Sigmoid colon (tissue), 7 donors: Measurements from ENCODE around the gene SPRR2E. TPM values are rescaled to one million over a fixed set of nuclear protein-coding genes. Genes with fewer than 3 reads are reported as not detected.
"Not testable (repeated sequence)": the region's sequence is repeated elsewhere in the genome, so short reads cannot be mapped to it uniquely, and the experiment has no call there.

Source experiments
- DNase-seq: peaks from one replicate; pipeline ENCODE4 v3.0.0-alpha.2; 2019
- H3K27ac ChIP-seq, 4 donors: fragments of 200-600 bp; sonication (generic); one replicate each; pipeline ENCODE4 v1.5.1; 2016 to 2019; ENCODE audit warnings: mild to moderate bottlenecking in 1 of 4
- H3K27me3 ChIP-seq, 3 donors: fragments of 200-600 bp; sonication (generic); one replicate each; pipeline ENCODE4 v1.5.1; 2019; ENCODE audit warnings: mild to moderate bottlenecking in 1 of 3
- H3K36me3 ChIP-seq, 4 donors: fragments of 200-600 bp; sonication (generic); one replicate each; pipeline ENCODE4 v1.5.1; 2016 to 2019
- H3K4me1 ChIP-seq, 4 donors: fragments of 200-600 bp; sonication (generic); one replicate each; pipeline ENCODE4 v1.5.1; 2017 to 2019
- H3K4me3 ChIP-seq, 4 donors: fragments of 200-600 bp; sonication (generic); one replicate each; pipeline ENCODE4 v1.5.1; 2017 to 2019; ENCODE audit warnings: mild to moderate bottlenecking in 2 of 4, moderate library complexity in 1 of 4
- H3K9me3 ChIP-seq, 4 donors: fragments of 200-600 bp in 3 of 4; sonication (generic) in 3 of 4; one replicate each; pipeline versions ENCODE4 v1.5.1 to v1.6.1; 2013 to 2019
- EP300 ChIP-seq, 4 donors: sonication (generic); formaldehyde crosslinking; IDR thresholded peaks; one replicate each; pipeline ENCODE4 v1.6.1; 2017; ENCODE audit warnings: antibody characterized with exemption in 4 of 4
- POLR2A ChIP-seq, 2 donors: fragments of 450-650 bp; IDR thresholded peaks; one replicate each; pipeline ENCODE4 v1.6.1; 2016; ENCODE audit warnings: antibody characterized with exemption in 2 of 2, mild to moderate bottlenecking in 2 of 2, moderate library complexity in 2 of 2
- POLR2AphosphoS5 ChIP-seq, 4 donors: sonication (generic); formaldehyde crosslinking; IDR thresholded peaks; one replicate each; pipeline ENCODE4 v1.6.1; 2017; ENCODE audit warnings: antibody characterized with exemption in 4 of 4
- WGBS, 2 donors: extraction: QIAGEN DNeasy Blood & Tissue Kit; methylation state at CpG; one replicate each; pipeline ENCODE4 v1.1.7; 2013; 5-methylcytosine and 5-hydroxymethylcytosine counted together
- intact Hi-C: fragments of 100-400 bp; cut with DNase I; formaldehyde crosslinking; loops from one replicate; pipeline ENCODE4 v1.15.1; 2023
- polyA plus RNA-seq, 3 donors: library from polyadenylated mRNA; stranded (reverse); fragments of 200-250 nt; gene quantifications; one replicate each; pipeline ENCODE4 v1.2.3, GENCODE V29; 2013
- total RNA-seq, 4 donors: library from RNA; depleted of rRNA; stranded (reverse); fragments of >200 nt; gene quantifications; one replicate each; pipeline ENCODE4 v1.1.0, GENCODE V29; 2016
- TF ChIP-seq, protein P1 (sequence below), 4 experiments: fragments of 450-650 bp in 3 of 4; fragments of 200-600 bp in 1 of 4; IDR thresholded peaks; one replicate each; pipeline ENCODE4 v1.5.1; 2016 to 2019; ENCODE audit warnings: antibody characterized with exemption in 4 of 4, mild to moderate bottlenecking in 3 of 4, moderate library complexity in 2 of 4
- donor health status: healthy with polysubstance abuse.
- donor health status: Bipolar disorder and iron deficiency.
- donor health status: healthy.

SPRR2E gene
- total and polyA plus RNA-seq, 7 donors = 0.16 to 1.8 TPM; not detected in 5

DNA sequence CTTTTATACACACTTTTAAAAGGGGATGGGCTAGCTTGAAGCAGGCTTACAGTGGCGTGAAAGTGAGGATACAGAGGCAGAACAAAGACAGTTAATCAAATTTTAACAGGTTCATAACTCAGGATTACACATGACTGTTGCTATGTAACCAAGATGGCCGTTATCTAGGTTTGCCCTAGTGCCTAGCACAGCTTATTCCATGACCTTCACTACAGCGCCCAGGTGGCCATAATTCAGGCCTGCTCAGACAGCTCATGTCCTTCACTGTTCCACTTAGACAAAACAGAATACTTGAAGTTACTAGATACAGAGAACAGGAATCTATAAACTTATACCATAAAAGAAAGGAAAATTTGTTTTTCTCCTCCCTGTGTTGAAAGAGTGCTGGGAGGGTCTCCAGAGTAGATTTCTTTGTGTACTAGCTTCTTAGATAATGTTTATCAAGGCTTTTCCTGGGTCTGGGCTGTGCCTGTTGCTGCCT lies 25.2 kb upstream of the SPRR2E start:
- TF ChIP-seq, protein P1, sequence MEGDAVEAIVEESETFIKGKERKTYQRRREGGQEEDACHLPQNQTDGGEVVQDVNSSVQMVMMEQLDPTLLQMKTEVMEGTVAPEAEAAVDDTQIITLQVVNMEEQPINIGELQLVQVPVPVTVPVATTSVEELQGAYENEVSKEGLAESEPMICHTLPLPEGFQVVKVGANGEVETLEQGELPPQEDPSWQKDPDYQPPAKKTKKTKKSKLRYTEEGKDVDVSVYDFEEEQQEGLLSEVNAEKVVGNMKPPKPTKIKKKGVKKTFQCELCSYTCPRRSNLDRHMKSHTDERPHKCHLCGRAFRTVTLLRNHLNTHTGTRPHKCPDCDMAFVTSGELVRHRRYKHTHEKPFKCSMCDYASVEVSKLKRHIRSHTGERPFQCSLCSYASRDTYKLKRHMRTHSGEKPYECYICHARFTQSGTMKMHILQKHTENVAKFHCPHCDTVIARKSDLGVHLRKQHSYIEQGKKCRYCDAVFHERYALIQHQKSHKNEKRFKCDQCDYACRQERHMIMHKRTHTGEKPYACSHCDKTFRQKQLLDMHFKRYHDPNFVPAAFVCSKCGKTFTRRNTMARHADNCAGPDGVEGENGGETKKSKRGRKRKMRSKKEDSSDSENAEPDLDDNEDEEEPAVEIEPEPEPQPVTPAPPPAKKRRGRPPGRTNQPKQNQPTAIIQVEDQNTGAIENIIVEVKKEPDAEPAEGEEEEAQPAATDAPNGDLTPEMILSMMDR (IDR thresholded peaks at IDR 0.05) = no peak
- no peak for TF ChIP-seq EP300 (IDR thresholded peaks at IDR 0.05)
- no peak for TF ChIP-seq POLR2A (IDR thresholded peaks at IDR 0.05)
- no peak for TF ChIP-seq POLR2AphosphoS5 (IDR thresholded peaks at IDR 0.05)
- no peak for DNase-seq
- no peaks in the 10 kb centered on the region for H3K36me3 ChIP-seq
- H3K27me3 ChIP-seq = no peaks in the 10 kb centered on the region
- 16 to 49% methylated on average over 3 of the region's 3 CpGs for WGBS, 2 donors
- no peak overlapping the region for H3K4me3 ChIP-seq
- intact Hi-C loops = no loop called here
- H3K27ac ChIP-seq = no peak overlapping the region
- no peaks in the 10 kb centered on the region for H3K4me1 ChIP-seq
- peaks cover 0 to 2% (median 0%) of the 10 kb centered on the region in 4 donors for H3K9me3 ChIP-seq

DNA sequence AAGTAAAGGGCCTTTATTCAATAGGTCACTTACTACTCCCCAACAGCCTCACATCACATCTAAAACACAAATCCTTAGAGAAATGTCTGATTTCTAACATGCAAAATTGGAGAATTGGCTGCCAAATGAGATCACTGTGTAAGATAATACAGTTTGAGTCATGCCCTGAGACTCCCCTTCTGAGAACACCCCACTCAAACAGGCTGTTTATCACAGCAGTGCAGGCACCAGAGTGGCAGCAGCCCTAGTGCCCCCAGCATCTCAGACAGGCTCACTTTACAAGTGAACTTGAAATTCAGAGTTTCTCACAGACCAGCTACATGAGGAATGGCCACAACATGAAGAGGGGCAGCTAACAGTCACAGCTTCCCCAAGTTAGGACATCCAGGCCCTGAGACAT lies 20.9 kb upstream of the SPRR2E start:
- H3K36me3 ChIP-seq, H3K27me3 ChIP-seq, H3K9me3 ChIP-seq, H3K4me1 ChIP-seq, H3K4me3 ChIP-seq, H3K27ac ChIP-seq, intact Hi-C loops, DNase-seq: not testable (repeated sequence)

GRCh38 chr1:153113416-153113815 lies 19.1 kb upstream of the SPRR2E start, which contains the start of gene SPRR2F:
Gene SPRR2F, minus strand, starts transcription at chr1:153113516. Its CDS starts 783 bp downstream, at chr1:153112733.
- H3K9me3 ChIP-seq = no peaks in the 10 kb centered on the region
- H3K4me1 ChIP-seq = no peaks in the 10 kb centered on the region
- no peak within 1 kb of the TSS for H3K4me3 ChIP-seq
- H3K36me3 ChIP-seq = no peaks in the 10 kb centered on the region
- no peak for DNase-seq
- 85 to 87% methylated on average over 3 of the region's 3 CpGs for WGBS, 2 donors
- H3K27ac ChIP-seq = no peak within 1 kb of the TSS
- intact Hi-C loops = no loop called here
- no peak for TF ChIP-seq EP300 (IDR thresholded peaks at IDR 0.05)
- TF ChIP-seq POLR2A (IDR thresholded peaks at IDR 0.05) = no peak
- TF ChIP-seq, protein P1 (IDR thresholded peaks at IDR 0.05) = no peak
- TF ChIP-seq POLR2AphosphoS5 (IDR thresholded peaks at IDR 0.05) = no peak
- H3K27me3 ChIP-seq = no peaks in the 10 kb centered on the region

DNA sequence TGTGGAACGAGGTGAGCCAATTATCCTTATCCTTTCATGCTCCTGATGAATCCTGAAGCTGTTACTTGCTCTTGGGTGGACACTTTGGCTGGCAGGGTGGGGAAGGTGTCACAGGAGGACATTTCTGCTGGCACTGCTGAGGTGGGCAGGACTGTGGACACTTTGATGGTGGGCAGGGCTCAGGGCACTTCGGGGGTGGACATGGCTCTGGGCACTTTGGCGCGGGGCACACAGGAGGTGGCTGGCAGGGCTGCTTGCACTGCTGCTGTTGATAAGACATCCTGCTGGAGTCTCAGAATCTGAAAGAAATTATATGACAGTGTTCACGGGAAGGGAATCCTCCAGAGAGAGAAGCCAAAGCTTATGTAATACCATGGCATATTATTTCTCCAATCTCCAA lies 18.1 kb upstream of the SPRR2E start:
- H3K9me3 ChIP-seq, H3K4me3 ChIP-seq, H3K27me3 ChIP-seq, intact Hi-C loops, H3K4me1 ChIP-seq, H3K36me3 ChIP-seq, DNase-seq, H3K27ac ChIP-seq: not testable (repeated sequence)
- 67 to 81% methylated on average over 5 of the region's 5 CpGs for WGBS, 2 donors

DNA sequence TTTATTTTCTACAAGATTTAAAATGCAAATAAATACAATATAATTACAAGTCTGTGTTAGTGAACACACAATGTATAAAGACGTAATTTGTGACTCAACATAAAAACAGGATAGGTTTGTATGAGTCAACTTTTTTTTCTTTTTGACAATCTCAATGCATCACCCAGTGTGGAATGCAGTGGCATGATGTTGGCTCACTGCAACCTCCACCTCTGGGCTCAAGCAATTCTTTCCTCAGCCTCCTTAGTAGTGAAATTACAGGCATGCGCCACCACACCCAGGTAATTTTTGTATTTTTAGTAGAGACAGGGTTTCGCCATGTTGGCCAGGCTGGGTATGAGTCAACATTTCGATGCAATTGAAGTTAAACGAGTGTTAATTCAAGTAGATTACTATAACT lies 5.9 kb upstream of the SPRR2E start:
- H3K4me1 ChIP-seq = no peaks in the 10 kb centered on the region
- no peak overlapping the region for H3K27ac ChIP-seq
- no peaks in the 10 kb centered on the region for H3K9me3 ChIP-seq
- TF ChIP-seq, protein P1 (IDR thresholded peaks at IDR 0.05) = no peak
- TF ChIP-seq POLR2A (IDR thresholded peaks at IDR 0.05) (no peak), POLR2AphosphoS5 (IDR thresholded peaks at IDR 0.05) (no peak)
- 73 to 87% methylated on average over 5 of the region's 5 CpGs for WGBS, 2 donors
- H3K36me3 ChIP-seq = no peaks in the 10 kb centered on the region
- DNase-seq = no peak
- no peaks in the 10 kb centered on the region for H3K27me3 ChIP-seq
- H3K4me3 ChIP-seq = no peak overlapping the region
- intact Hi-C loops = no loop called here

DNA sequence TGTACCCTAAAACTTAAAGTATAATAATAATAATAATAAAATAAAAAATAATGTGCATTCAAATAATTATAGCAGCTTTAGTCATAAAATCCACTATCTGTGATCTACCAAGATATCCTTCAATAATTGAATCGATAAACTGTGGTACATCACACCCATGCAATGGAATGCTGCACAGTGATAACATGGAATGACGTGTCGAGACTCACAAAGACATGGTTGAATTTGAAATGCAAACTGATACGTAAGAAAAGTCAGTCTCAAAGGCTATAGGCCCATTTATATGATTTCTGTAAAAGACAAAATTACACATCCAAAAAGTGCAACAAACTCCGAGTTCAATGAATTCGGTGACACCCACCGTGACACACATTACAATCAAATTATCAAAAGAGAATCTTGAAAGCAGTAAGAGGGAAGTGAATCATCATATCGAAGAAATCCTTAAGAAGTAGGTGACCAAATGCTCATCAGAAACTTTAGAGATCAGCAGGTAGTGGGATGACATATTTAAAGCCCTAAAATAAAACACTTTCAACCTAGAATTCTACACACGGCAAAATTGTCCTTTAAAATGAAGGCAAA lies 5.2 kb upstream of the SPRR2E start:
- Histone ChIP-seq H3K4me1 (no peaks in the 10 kb centered on the region), H3K4me3 (no peak overlapping the region), H3K27me3 (no peaks in the 10 kb centered on the region), H3K27ac (no peak overlapping the region), H3K9me3 (no peaks in the 10 kb centered on the region), H3K36me3 (no peaks in the 10 kb centered on the region)
- TF ChIP-seq EP300 (IDR thresholded peaks at IDR 0.05) = no peak
- no peak for TF ChIP-seq POLR2AphosphoS5 (IDR thresholded peaks at IDR 0.05)
- no peak for TF ChIP-seq POLR2A (IDR thresholded peaks at IDR 0.05)
- TF ChIP-seq, protein P1 (IDR thresholded peaks at IDR 0.05) = no peak
- WGBS, 2 donors = 90 to 94% methylated on average over 9 of the region's 9 CpGs
- no peak for DNase-seq
- intact Hi-C loops = no loop called here
